GM19035 (cell line): ENCODE data around the gene TMEM89.

ENCODE experiments used
- ATAC-seq: cut with Tn5 transposase; IDR thresholded peaks from one replicate; pipeline ENCODE4 v1.9.1; 2021; ENCODE audit not compliant: unreplicated experiment

Gene TMEM89

DNA sequence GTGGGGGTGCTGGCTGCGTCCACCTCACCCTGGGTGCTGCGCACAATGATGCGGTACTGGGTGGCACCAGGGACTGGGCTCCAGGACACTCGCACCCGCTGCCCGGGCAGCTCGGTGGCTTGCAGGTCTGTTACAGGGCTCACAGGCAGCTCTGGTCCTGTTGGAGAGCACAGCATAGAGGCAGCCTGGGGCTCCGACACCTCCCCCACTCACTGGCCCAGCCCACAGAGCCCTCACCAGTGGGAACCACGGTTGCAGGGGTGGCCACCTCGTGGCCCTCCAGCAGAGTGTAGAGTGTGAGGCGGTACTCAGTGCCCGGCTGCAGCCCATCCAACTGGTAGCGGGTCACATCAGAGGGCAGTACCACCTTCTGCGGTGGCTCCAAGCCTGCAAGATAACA is 30.1 kb downstream of the TMEM89 start:
- no peak for ATAC-seq

DNA sequence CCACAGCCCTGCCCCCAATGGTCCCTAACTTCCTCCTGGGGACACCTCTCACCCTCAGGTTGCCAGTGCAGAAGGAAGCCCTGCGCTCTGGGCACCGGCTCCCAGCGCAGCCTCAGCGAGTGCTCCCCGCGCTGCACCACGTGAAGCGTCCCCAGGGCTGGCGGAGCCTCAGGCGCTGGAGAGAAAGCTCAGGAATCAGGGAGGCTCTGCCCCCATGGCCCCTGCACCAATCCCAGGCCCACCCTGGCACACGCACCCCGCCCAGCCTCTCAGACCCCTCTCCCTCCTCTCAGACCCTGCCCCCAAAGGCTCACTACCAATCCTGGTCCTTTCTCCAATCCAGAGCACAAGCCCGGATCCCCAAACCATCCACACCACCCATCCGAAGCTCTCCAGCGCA is 33.3 kb downstream of the TMEM89 start:
- no peak for ATAC-seq

DNA sequence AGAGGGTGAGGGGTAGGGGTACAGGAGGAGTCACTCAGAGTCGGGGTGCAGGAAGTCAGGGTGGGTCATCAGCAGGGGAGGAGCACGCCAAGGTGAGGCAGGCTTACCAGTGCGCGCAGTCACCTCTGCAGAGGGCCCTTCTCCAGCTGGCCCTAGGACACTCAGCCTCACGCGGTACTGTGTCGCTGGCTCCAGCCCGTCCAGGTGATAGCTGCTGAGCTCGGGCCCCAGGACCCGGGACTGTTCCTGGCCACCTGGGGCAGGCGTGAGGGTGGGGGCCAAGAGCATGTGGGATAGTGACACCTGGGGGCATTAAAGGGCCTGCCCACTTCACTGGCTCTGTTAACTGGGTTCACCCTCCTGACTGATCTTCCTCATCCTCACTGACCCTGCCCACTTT is 33.9 kb downstream of the TMEM89 start:
- no peak for ATAC-seq

DNA sequence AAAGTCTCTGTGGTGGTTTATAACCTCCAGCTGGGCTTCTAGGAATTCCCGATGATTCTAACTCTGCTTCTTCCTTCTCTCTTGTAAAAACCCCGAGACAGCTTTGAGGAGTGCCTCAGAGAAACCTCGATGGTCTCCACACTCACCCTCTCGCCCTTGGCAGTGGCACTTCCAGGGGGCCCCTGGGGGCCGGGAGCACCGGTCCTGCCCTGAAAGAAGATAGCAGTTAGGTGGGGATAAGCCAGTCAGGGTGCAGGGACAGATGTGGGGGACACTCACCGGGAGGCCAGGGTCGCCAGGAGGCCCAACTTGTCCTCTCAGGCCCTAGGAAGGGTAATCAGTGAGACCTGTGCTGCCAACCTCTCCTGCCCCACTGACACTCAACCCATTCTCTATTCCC is 36.2 kb downstream of the TMEM89 start:
- no peak for ATAC-seq

DNA sequence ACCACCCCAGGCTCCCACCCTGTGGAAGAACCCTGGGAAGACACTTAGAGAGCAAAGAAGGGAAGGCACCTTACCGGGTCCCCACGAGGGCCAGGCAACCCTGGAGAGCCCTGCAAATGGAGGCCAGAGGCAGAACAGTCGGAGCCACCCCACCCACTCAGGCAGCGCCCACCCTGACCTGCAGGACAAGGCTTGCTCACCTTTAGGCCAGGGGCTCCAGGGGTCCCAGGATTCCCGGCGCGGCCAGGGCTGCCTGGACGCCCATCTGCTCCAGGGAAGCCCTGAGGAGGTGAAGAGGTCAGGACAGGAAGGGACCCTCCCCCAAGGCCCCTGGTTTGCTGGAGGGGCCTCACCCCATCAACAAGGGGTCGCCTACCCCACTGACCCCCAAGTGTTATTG is 36.7 kb downstream of the TMEM89 start:
- no peak for ATAC-seq

DNA sequence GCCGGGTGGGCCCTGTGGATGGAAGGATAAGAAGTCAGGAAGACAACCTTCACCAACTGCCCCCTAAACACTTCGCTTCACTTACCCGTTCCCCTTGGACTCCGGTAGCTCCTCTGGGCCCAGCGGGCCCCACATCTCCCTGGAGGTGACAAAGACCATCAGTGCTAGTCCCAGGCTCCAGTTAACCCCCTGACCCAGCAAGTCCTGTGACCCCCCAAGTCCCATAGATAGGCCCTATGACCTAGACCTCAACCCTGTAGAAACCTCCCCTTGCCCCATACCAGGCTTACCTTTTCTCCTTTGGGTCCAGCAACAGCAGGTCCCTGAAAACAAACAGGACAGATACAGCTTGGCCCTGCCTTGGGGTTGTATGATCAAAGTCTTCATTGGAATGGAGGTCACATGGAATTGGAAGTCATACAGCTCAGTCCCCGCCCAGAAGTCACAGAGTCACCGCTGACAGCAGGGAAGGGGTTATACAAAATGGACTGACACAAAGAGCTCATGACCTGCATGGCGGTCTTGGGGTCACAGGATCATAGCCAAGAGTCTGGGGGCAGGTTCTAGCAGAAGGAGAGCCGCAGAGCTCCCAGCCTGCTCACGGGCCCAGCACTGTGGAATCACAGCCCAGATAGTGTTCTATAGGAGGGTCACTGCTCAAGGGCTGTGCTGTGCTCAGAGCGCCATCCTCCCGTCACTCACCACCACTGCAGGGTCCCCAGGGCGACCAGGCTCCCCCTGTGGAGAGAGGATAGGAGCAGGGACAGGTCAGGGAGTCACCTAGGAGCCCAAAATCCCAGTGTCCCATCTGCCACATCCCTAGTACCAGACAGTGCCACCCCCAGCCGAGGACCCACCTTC is 39.7 kb downstream of the TMEM89 start:
- ATAC-seq, result no peak

DNA sequence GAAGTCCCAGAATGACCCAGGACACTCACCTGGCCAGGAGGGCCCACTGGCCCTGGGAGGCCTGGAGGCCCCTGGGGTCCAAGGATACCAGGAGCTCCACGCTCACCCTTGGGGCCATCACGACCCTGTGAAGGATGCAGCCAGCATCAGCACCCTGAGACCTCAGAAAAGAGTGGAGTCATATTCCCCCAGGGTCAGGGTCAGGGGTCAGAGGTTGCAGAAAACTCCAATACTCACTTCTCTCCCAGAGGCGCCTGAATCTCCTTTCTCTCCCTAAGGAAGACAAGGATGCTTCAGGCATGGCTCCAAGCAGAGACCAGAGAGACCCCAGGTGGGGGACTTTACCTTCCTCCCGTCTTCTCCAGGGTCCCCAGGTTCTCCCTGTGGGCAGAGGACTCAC is 44.9 kb downstream of the TMEM89 start:
- no peak for ATAC-seq

DNA sequence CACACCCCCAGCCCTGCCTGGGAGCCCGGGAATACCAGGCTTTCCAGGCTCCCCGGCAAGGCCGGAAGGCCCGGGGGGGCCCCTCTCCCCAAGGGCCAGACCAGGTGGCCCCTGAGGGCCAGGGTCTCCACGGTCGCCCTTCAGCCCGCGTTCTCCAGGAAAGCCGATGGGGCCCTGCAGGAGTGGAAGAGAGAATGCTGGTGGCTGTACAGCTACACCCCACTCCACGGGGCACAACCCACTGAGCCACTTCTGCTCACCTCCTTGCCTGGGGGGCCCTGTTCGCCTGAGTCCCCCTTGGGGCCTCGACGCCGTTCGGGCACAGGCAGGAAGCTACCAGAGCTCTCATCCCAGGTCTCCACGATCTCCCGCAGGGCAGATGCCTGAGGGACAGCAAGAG is 46.2 kb downstream of the TMEM89 start:
- ATAC-seq, result no peak

DNA sequence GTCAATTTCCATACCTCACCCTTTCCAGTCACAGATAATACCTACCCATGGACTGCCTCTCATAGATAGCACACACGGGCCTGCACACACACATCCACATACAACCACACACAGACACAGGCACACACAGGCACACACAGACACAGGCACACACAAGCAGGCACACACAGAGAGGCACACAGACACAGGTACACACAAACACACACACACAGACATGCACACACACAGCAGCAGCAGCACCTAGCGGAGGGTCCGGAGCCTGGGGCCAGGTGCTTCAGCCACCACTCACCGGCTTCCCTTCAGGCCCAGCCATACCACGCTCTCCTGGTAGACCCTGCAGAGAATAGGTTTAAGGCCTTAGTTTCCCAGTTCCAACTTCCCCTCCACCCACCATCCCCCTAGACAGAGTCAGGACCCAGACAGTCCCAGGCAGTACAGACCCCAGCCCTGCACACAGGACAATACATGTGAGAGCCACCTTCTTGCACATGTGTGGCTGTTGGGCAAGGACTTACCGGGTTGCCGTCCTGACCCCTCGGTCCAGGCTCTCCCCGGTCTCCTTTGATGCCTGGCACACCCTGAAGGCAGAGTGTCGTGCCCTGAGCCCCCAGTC is 47.5 kb downstream of the TMEM89 start:
- no peak for ATAC-seq

DNA sequence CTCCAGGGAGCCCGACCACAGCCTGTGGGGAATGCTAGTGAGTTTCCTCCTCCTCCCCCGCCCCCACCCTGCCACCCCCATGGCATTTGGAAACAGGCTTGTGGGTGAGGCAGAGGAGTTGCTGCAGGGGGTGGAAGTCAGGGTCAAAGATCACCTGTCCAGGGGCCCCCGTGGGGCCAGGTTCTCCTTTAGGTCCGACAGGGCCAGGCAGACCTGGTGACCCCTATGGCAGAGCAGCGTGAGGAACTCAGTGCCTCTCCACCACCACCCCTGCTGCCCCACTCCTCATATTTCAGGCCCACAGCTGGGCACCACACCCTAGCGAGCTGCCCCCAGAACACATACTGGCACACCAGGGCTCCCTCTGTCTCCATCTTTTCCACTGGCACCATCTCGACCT is 49.1 kb downstream of the TMEM89 start:
- ATAC-seq, result no peak

DNA sequence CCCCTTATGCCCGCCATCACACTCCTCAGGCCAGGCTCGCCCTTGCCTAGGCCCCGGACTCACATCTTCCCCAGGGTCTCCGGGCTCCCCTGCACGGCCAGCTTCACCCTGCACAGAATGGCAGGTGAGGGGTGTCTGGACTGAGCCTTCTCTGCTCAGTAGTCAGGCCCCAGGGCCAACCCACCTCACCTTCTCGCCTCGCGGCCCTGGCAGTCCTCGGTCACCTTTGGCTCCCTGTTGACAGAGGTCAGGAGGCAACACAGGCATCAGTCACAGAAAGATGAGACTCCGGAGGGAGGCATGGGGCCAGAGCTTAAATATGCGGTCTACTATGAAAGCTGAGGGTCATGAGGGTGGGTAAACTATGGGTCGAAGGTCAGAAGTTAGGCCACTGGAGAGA is 49.6 kb downstream of the TMEM89 start:
- ATAC-seq, result no peak
